RPMI8226 (cell line): ENCODE data around the gene TLE3.
"Not testable (repeated sequence)": the region's sequence is repeated elsewhere in the genome, so short reads cannot be mapped to it uniquely, and the experiment has no call there.

Source experiments
- DNase-seq: peaks from one replicate; pipeline ENCODE4 v3.0.0-alpha.2; 2015

The TLE3 gene

GRCh38 chr15:70125605-70126004 lies 27.9 kb upstream of the TLE3 start:
- peak; percentile 41 for DNase-seq

DNA sequence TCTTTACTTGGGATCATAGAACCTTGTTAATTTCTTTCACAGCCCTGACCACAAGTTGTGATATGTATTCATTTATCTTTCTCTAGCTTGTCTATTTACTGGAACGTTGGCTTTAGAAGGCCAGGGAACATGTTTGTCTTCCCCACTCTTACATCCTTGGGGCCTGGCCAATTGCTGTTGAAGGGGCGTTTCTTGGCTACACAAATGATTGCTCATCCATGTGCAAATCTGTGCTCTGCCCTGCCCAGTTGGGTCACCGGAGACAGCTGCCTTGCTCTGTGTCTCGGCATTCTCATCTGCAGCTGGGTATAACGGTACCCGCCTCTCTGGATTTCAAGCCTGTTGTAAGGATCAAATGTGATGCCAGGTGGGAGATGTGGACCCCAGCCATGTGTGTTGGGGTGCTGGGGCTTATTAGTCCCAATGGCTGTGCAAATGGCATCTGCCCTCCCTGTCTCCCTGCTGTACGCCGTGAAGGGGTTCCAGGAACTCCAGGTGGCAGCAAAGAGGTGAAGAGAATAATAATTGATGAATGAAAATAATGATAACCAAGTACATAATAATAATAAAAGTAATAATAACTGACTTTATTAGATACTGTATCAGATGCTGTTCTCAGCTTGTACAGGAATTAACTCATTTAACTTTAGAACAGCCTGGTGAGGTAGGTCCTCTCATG lies 24.0 kb upstream of the TLE3 start:
- DNase-seq = no peak

DNA sequence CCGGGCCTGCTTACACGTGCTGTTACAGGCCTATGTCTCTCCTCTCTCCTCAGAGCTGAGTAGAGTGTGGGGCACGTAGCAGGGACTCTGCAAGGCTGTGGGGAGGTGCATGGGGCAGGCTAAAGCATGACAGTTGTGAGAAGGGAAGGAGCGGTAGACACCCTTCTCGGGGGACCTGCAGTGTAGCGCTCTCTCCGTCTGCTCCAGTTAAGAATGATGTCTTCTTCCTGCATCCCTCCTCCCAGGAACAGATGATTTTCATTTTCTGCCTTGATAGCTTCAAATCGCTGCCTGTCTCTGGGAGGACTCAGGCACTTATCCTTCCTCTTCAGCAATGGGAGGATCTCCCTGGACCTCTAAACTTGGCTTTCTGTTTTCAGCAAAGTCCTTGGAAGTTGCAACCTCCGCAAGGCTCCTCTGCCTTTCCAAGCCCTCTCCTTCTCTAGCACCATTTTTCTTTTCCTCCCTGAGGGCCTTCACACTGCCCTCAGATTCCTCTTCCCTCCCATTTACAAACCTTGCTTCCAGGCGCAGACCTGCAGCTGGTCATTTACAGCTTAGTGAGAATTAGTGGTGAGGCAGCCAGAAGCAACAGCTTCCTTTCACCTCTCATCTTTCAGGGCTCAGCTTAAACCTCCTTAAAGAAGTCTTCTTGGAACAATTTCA lies 23.4 kb upstream of the TLE3 start:
- DNase-seq = no peak

GRCh38 chr15:70119911-70120508 lies 22.3 kb upstream of the TLE3 start:
- DNase-seq = no peak

- DNase-seq = no peak
Observed at GRCh38 chr15:70118599-70118998, 20.9 kb upstream of the TLE3 start.

DNA sequence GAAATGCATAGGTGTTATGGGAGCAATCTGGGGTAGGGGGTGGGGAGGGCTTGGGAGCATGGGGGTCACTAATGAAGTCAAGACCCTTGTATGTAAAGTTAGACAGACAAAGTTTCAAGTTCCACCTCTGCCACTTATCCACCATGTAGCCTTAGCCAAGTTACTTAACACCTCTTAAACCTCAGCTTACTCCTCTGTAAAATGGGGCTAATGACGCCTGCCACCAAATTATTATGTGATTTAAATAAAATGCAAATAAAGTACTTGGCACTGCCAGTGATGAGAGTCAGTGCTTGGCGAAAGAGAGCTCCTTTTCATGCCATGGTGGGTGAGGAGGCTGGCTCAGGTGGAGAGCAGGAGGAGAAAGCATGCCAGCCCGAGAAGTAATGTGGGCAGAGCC lies 18.6 kb upstream of the TLE3 start:
- DNase-seq = no peak

DNA sequence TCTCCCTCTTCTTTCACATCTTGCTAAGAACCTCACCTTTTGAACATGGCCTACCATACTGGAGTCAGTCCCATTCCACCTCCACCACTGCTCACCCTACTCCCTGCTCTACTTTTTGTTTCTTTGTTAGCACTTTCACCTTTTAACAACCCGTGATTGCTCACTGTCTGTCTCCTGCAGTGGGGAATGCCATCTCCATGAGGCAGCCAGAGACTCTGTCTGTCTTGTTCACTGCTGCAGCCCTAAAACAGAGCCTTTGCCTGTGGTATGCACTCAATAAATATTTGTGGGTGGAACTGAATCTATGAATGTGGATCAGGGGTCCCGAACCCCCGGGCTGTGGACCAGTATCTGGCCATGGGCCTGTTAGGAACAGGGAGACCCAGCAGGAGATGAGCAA lies 16.5 kb upstream of the TLE3 start:
- DNase-seq = no peak

- peak; percentile 37 for DNase-seq
Observed at GRCh38 chr15:70113304-70113700, 15.6 kb upstream of the TLE3 start.

GRCh38 chr15:70112572-70113303 lies 15.0 kb upstream of the TLE3 start:
- not testable (repeated sequence) for DNase-seq

DNA sequence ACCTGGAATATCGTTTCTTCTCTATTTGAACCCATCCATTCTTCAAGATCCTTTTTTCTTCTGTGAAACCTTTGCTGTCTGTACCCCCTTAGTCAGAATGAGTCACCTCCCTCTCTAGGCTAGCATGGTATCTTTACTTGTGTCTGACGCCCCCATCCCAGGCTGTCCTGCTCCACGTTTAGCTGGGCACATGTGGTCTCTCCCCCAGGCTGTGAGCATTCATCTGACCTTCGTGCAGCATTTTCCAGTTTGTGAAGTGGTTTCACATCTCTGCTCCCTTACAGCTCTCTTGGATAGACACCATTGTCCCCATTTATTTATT lies 14.3 kb upstream of the TLE3 start:
- no peak for DNase-seq

- peak; percentile 61 for DNase-seq
Observed at GRCh38 chr15:70111203-70112073, 13.7 kb upstream of the TLE3 start.

DNA sequence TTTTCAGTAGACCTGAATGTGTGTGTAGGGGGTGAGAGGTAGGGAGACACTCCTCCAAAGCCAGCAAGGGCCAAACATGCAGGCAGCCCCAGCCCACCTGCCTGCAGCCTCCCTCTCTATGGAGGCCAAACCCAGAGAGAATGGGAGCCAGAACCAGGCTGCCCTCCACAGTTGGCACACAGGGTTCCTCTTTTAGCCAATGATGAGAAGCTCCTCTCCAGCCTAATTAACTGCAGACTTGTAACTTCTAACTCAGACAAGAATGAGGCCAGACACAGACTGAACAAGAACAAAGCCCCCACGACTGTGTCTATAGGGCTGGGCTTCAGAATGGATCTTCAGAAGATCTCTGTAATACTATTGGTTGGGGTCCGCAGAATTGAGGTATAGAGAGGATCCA lies 12.3 kb upstream of the TLE3 start:
- no peak for DNase-seq

DNA sequence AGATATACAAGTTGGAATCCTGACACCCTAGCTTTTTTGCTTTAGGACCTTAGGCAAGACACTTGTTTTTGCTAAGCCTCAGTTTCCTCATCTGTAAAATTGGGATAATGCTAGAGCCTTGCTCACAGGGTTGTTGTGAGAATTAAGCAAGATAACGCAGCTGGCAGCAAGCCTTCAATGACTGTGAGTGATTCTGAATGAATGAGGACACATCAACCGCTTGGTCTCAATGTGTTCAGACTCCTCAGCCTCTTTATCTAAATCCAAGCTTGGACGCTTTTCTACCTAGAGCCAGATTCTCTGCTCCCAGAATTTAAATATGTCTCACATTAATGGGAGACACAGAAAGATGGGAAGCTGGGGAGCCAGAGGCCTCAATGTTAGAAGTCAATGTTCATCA lies 11.8 kb upstream of the TLE3 start:
- DNase-seq = no peak

DNA sequence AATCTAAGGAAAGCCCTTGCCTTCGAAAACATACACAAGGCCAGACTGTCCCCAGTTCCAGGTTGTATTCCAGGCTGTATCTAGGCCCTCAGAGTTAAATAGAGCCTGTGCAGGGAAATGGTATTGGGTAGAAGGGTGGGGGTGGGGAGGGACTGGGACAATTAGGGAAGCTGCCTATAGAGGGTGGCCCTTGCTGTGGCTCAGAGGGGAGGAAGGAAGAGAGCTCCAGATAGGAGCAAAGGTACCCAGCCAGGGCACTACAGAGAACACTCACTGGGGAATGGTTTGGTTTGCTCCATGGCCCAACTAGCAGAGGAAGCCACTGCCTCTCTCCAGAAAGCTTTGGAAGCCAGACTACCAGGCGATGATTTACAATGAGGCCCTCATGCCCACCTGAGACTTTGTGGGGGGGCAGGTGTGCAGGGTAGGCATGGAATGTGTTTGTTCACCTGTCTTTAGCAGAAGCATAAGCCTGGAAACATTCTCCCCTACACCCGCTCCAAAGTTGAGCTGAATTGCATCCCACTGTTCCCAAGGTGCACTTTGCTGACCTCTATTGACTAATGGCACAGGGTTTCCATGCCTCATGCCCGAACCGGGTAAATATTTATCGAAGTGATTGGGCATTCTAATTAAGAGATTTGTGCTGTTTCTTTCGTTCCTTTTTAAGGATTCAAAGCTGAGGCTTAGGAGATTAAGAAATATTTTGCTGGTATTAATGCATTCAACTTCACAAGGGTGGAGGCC lies 6.3 kb upstream of the TLE3 start:
- no peak for DNase-seq

GRCh38 chr15:70102827-70103226 lies 5.1 kb upstream of the TLE3 start:
- no peak for DNase-seq

GRCh38 chr15:70101459-70102113 lies 3.9 kb upstream of the TLE3 start:
- peak; percentile 89 for DNase-seq

GRCh38 chr15:70100474-70101341 lies 3.0 kb upstream of the TLE3 start:
- DNase-seq = peak; percentile 79

DNA sequence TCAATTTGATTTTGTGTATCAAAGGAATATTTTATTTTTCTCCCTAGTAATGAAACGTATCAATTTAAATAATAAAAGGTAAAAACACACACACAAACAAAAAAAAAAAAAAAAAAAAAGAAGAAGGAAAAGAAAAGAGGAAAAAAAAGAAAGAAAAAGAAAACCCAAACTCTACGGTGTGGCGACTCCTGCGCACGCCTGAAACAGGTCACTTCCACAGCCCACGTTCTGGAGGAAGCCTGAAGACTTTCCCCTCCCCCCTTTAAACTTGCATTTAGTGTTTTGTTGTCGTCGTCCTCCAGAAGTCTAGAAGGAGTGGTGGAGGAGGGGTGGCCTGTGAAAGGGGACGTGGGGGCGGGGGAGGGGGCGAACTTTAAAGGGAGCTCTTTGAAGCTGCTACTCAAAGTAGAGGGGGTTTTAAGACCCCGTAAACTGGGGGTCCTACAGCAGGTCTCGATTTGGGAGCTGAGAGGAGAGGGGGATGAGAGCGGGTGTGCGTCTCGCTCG lies 2.3 kb upstream of the TLE3 start:
- peak; percentile 76 for DNase-seq

- DNase-seq = peak; percentile 100
Observed at GRCh38 chr15:70099167-70099966, 1.6 kb upstream of the TLE3 start.
